Duodenal mucosa (tissue), 2 donors: ENCODE results near the gene METTL14.

Source experiments
- H3K27ac ChIP-seq: one replicate; pipeline ENCODE4 v1.7.0; 2013; ENCODE audit warnings: low read depth, low read length
- H3K27me3 ChIP-seq, 2 donors: one replicate each; pipeline ENCODE4 v1.7.0; 2013; ENCODE audit warnings: low read length in 2 of 2, control low read depth in 1 of 2; ENCODE audit not compliant: insufficient read depth in 2 of 2, control insufficient read depth in 1 of 2
- H3K36me3 ChIP-seq, 2 donors: one replicate each; pipeline ENCODE4 v1.7.0; 2013; ENCODE audit warnings: low read length in 2 of 2, control low read depth in 1 of 2; ENCODE audit not compliant: insufficient read depth in 2 of 2, control insufficient read depth in 1 of 2
- H3K4me1 ChIP-seq, 2 donors: one replicate each; pipeline ENCODE4 v1.7.0; 2013; ENCODE audit warnings: low read length in 2 of 2, control low read depth in 1 of 2; ENCODE audit not compliant: insufficient read depth in 2 of 2, control insufficient read depth in 1 of 2
- H3K4me3 ChIP-seq, 2 donors: one replicate each; pipeline ENCODE4 v1.7.0; 2013; ENCODE audit warnings: low read length in 2 of 2, low read depth in 1 of 2
- H3K9ac ChIP-seq, 2 donors: one replicate each; pipeline ENCODE4 v1.7.0; 2013; ENCODE audit warnings: low read length in 2 of 2, low read depth in 1 of 2
- H3K9me3 ChIP-seq, 2 donors: one replicate each; pipeline ENCODE4 v1.7.0; 2013; ENCODE audit warnings: low read length in 2 of 2, control low read depth in 1 of 2; ENCODE audit not compliant: control insufficient read depth in 1 of 2

METTL14 gene

DNA sequence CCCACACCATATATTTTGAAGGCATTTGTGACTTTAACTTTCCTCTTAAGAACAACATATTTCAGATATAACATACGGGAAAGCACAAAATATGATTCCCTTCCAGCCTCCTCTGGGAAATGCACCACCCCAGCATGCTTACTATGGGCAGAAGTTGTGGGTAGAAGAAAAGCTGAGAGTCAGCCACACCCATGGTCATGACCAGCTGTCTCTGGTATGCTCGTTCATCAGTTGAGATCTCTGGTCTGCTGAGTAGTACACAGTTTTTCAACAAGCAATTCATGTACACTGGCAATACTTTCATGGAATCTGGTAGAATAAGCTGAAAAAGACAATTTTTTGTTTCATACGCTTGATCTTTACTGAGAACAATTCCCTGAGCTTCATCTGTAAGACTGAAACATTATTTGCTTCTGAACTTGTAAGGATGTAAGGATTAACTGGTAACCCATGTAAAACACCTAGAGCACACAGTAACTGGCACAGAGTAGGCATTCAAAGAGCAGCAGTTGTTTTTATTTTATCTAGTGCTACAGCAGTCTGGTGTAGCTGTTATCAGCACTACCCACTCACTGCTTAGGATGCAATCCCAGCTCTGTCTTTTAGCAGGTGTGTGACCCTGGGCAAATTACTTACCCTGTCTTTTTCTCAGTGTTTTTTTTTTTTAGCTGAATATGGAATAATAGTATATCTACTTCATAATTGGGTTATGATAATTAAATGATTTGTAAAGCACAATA is 47.6 kb downstream of the METTL14 start:
- Histone ChIP-seq H3K4me1 (no peaks in the 10 kb centered on the region), H3K27me3 (no peaks in the 10 kb centered on the region), H3K4me3 (no peak overlapping the region), H3K9ac (no peak overlapping the region), H3K27ac (no peak overlapping the region), H3K9me3 (no peaks in the 10 kb centered on the region), H3K36me3 (peaks cover 44 to 81% of the 10 kb centered on the region in 2 donors)

- no peak overlapping the region for H3K4me3 ChIP-seq
- no peaks in the 10 kb centered on the region for H3K9me3 ChIP-seq
- peaks cover 52 to 81% of the 10 kb centered on the region in 2 donors for H3K36me3 ChIP-seq
- H3K9ac ChIP-seq = no peak overlapping the region
- no peaks in the 10 kb centered on the region for H3K4me1 ChIP-seq
- no peak overlapping the region for H3K27ac ChIP-seq
- H3K27me3 ChIP-seq = no peaks in the 10 kb centered on the region
Observed at GRCh38 chr4:118734491-118735205, 49.5 kb downstream of the METTL14 start.

- H3K9ac ChIP-seq = no peak overlapping the region
- no peak overlapping the region for H3K4me3 ChIP-seq
- no peaks in the 10 kb centered on the region for H3K9me3 ChIP-seq
- H3K27me3 ChIP-seq = no peaks in the 10 kb centered on the region
- peaks cover 53 to 77% of the 10 kb centered on the region in 2 donors for H3K36me3 ChIP-seq
- H3K27ac ChIP-seq = no peak overlapping the region
- no peaks in the 10 kb centered on the region for H3K4me1 ChIP-seq
Observed at GRCh38 chr4:118736900-118737299, 51.7 kb downstream of the METTL14 start.

- Histone ChIP-seq H3K4me3 (no peak overlapping the region), H3K27ac (no peak overlapping the region), H3K36me3 (peaks cover 45 to 72% of the 10 kb centered on the region in 2 donors), H3K27me3 (no peaks in the 10 kb centered on the region), H3K9me3 (no peaks in the 10 kb centered on the region), H3K4me1 (no peaks in the 10 kb centered on the region), H3K9ac (no peak overlapping the region)
Observed at GRCh38 chr4:118738090-118738489, 52.9 kb downstream of the METTL14 start.

DNA sequence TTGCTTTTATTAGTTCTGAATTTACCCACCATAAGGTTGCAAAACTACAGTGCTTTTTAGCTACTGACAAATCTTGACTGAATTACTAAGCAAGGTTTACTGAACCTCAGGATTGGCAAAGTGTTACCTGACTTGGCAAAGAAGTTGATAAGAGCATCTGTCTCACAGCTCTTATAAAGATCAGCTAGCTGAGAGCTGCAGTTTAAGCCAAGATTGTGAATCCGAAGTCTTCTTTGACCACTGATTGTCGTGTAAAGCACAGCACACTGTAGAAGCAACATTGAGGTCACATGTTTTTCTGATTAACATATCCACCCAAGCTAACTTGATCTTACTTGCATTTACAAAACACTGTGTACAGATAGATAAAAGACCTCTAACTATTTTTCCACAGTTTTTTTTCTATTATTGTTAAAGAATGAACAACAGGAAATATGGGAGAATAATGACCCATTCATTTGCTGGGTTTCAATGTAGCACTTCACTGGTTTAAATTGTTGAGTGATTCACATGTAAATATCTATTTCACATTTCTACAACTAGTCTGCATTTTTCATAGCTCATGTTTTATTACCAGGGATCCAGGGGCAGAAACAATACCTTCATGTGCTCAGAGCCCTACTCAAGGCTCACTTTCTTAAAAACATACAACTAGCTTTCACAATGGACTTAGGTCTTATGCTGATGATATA is 54.0 kb downstream of the METTL14 start:
- Histone ChIP-seq H3K4me1 (no peaks in the 10 kb centered on the region), H3K9ac (no peak overlapping the region), H3K36me3 (peaks cover 50 to 76% of the 10 kb centered on the region in 2 donors), H3K9me3 (no peaks in the 10 kb centered on the region), H3K27me3 (no peaks in the 10 kb centered on the region), H3K27ac (no peak overlapping the region), H3K4me3 (no peak overlapping the region)

- no peaks in the 10 kb centered on the region for H3K4me1 ChIP-seq
- H3K9ac ChIP-seq = no peak overlapping the region
- no peaks in the 10 kb centered on the region for H3K27me3 ChIP-seq
- no peak overlapping the region for H3K27ac ChIP-seq
- H3K4me3 ChIP-seq = no peak overlapping the region
- H3K36me3 ChIP-seq = peaks cover 45 to 84% of the 10 kb centered on the region in 2 donors
- H3K9me3 ChIP-seq = no peaks in the 10 kb centered on the region
Observed at GRCh38 chr4:118740869-118741268, 55.7 kb downstream of the METTL14 start.

GRCh38 chr4:118741301-118741855 is 56.2 kb downstream of the METTL14 start:
- H3K9ac ChIP-seq = no peak overlapping the region
- no peaks in the 10 kb centered on the region for H3K9me3 ChIP-seq
- H3K27me3 ChIP-seq = no peaks in the 10 kb centered on the region
- H3K4me3 ChIP-seq = no peak overlapping the region
- no peaks in the 10 kb centered on the region for H3K4me1 ChIP-seq
- H3K36me3 ChIP-seq = peaks cover 42 to 82% of the 10 kb centered on the region in 2 donors
- H3K27ac ChIP-seq = no peak overlapping the region

DNA sequence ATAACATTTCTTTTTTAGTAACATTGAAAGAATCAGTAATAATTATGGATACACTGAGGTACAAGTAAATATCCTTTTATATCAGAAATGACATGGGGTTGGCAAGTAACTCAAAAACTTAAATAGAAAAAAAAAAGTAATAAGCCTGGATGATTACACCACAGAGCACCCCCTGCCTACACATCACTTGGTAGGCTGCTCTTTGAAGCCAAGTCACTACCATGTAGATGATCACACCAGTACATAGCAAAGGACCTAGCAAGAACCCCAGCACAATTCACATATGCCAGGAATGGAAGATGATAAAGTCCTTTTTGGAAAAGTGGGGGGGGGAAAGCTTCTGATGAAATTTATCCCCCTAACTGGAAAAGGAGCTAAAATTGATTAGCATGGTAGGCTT is 56.9 kb downstream of the METTL14 start:
- Histone ChIP-seq H3K9ac (no peak overlapping the region), H3K9me3 (no peaks in the 10 kb centered on the region), H3K27me3 (no peaks in the 10 kb centered on the region), H3K36me3 (peaks cover 38 to 80% of the 10 kb centered on the region in 2 donors), H3K27ac (no peak overlapping the region), H3K4me1 (no peaks in the 10 kb centered on the region), H3K4me3 (no peak overlapping the region)

DNA sequence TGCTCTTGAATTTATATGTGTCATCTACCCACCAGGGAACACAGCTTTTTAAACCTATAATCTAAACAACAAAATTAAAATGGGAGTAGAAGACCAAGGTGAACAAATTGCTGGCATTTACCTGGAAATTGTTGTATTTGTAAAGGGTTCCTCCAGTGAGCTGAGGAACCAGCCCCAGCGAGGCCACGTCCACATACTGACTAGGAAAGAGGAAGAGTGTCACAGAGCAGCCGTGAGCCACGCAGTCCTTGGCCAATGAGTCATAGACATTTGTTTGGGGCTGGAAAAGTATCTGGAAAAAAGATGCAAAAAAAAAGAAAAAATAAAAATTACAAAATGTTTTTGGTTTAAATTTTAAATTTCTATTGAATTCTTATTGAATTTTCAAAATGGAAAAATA is 58.7 kb downstream of the METTL14 start:
- Histone ChIP-seq H3K9ac (no peak overlapping the region), H3K4me1 (no peaks in the 10 kb centered on the region), H3K9me3 (no peaks in the 10 kb centered on the region), H3K36me3 (peaks cover 29 to 68% of the 10 kb centered on the region in 2 donors), H3K4me3 (no peak overlapping the region), H3K27ac (no peak overlapping the region), H3K27me3 (no peaks in the 10 kb centered on the region)

GRCh38 chr4:118745357-118745756 is 60.2 kb downstream of the METTL14 start:
- Histone ChIP-seq H3K27me3 (no peaks in the 10 kb centered on the region), H3K9me3 (no peaks in the 10 kb centered on the region), H3K9ac (no peak overlapping the region), H3K4me3 (no peak overlapping the region), H3K27ac (no peak overlapping the region), H3K36me3 (peaks cover 23 to 60% of the 10 kb centered on the region in 2 donors), H3K4me1 (no peaks in the 10 kb centered on the region)
